ENCODE results near the gene ANKRD12. TPM values are rescaled to one million over a fixed set of nuclear protein-coding genes. Genes with fewer than 3 reads are reported as not detected.

The ANKRD12 gene
- total RNA-seq, 1 experiment from 2014 or later, result 30.7 TPM

DNA sequence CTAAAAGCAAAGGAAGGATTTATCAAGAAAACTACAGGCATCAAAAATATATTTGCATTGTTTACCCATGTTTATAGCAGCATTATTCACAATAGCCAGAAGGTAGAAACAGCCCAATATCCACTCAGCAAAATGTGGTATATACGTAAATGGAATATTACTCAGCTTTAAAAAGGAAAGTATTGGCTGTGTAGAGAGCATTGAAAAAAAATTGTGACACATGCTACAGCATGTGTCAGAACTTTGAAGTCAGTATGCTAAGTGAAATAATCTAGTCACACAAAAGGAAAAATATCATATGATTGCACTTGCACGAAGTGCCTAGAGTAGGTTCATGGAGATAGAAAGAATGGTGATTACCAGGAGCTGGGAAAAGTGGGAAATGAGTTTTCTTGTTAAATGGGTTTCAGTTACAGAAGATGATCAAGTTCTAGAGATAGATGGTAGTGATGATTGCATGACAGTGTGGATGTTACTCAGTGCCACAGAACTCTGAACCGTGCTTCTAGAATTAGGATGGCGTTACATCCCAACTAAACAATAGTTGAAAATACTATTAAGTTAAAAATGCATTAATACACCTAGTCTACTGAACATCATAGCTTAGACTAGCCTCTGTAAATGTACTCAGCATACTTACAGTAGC, 20.1 kb downstream of the ANKRD12 start:
- no peak overlapping the region for H3K27ac ChIP-seq (ENCODE audit: low read length)
- TF ChIP-seq REST (IDR thresholded peaks at IDR 0.05; ENCODE audit: insufficient read depth in 1 of 2, low read depth in 2 of 2, low read length in 1 of 2), result no peak
- no peak for TF ChIP-seq TCF7L2 (IDR thresholded peaks at IDR 0.05; ENCODE audit: low read depth, low read length)
- no peak for TF ChIP-seq POLR2AphosphoS5 (IDR thresholded peaks at IDR 0.05; ENCODE audit: low read depth, low read length)
- TF ChIP-seq SIN3A (IDR thresholded peaks at IDR 0.05; ENCODE audit: borderline replicate concordance, insufficient read depth, low read depth, low read length), result no peak
- no peak for TF ChIP-seq CTCF (IDR thresholded peaks at IDR 0.05)
- in situ Hi-C loops (cut with HindIII; ENCODE audit: low pct_unique_long_range_greater_than_20kb, low sequenced_read_pairs), result no loop called here
- no peaks in the 10 kb centered on the region for H3K27me3 ChIP-seq (ENCODE audit: control insufficient read depth, insufficient read depth, low read length)
- ChIA-PET POLR2A (no interaction called here), CTCF (no interaction called here)
- ATAC-seq (no peak), DNase-seq (ENCODE audit: low read depth, low spot score) (no peak)
- TSS peak; percentile 21 for BruUV-seq (replicated peaks)
- H3K36me3 ChIP-seq (ENCODE audit: control insufficient read depth, insufficient read depth, low read length), result no peaks in the 10 kb centered on the region
- intact Hi-C loops (cut with micrococcal nuclease; ENCODE audit: unreplicated experiment), result no loop called here
- H3K4me3 ChIP-seq (ENCODE audit: low read depth in 2 of 2, low read length in 2 of 2), result no peak overlapping the region
- no peaks in the 10 kb centered on the region for H3K9me3 ChIP-seq (ENCODE audit: control insufficient read depth, insufficient read depth, low read depth, low read length)
- no peaks in the 10 kb centered on the region; the same call in 1 of the 2 replicates for H3K4me1 ChIP-seq (ENCODE audit: control insufficient read depth, insufficient read depth, low read length)

- CTCF ChIA-PET, result no interaction called here
- H3K27ac ChIP-seq (ENCODE audit: low read length), result no peak overlapping the region
- no TSS peak for BruUV-seq (replicated peaks)
- H3K27me3 ChIP-seq (ENCODE audit: control insufficient read depth, insufficient read depth, low read length), result no peaks in the 10 kb centered on the region
- H3K9me3 ChIP-seq (ENCODE audit: control insufficient read depth, insufficient read depth, low read depth, low read length), result no peaks in the 10 kb centered on the region
- in situ Hi-C loops (cut with HindIII; ENCODE audit: low pct_unique_long_range_greater_than_20kb, low sequenced_read_pairs) (no loop called here), intact Hi-C loops (cut with micrococcal nuclease; ENCODE audit: unreplicated experiment) (no loop called here)
- H3K4me3 ChIP-seq (ENCODE audit: low read depth in 2 of 2, low read length in 2 of 2), result no peak overlapping the region
- H3K4me1 ChIP-seq (ENCODE audit: control insufficient read depth, insufficient read depth, low read length), result no peaks in the 10 kb centered on the region; the same call in 1 of the 2 replicates
- DNase-seq (ENCODE audit: low read depth, low spot score), result no peak
- POLR2A ChIA-PET, result no interaction called here
- TF ChIP-seq REST (IDR thresholded peaks at IDR 0.05; ENCODE audit: insufficient read depth in 1 of 2, low read depth in 2 of 2, low read length in 1 of 2), result no peak
- TF ChIP-seq CTCF (IDR thresholded peaks at IDR 0.05), result no peak
- no peak for TF ChIP-seq SIN3A (IDR thresholded peaks at IDR 0.05; ENCODE audit: borderline replicate concordance, insufficient read depth, low read depth, low read length)
- TF ChIP-seq TCF7L2 (IDR thresholded peaks at IDR 0.05; ENCODE audit: low read depth, low read length), result no peak
- TF ChIP-seq POLR2AphosphoS5 (IDR thresholded peaks at IDR 0.05; ENCODE audit: low read depth, low read length), result no peak
- H3K36me3 ChIP-seq (ENCODE audit: control insufficient read depth, insufficient read depth, low read length), result no peaks in the 10 kb centered on the region
- no peak for ATAC-seq
Measured at GRCh38 chr18:9157806-9158205, 21.2 kb downstream of the ANKRD12 start.
